Osteoblast (primary cell): ENCODE data around the gene PCDH17. TPM values are rescaled to one million over a fixed set of nuclear protein-coding genes. Genes with fewer than 3 reads are reported as not detected.

ENCODE experiments used
- DNase-seq: peaks from one replicate; pipeline ENCODE4 v3.0.0; 2011; ENCODE audit warnings: low spot score, mixed read lengths; ENCODE audit not compliant: insufficient read length; ENCODE audit errors: missing footprints
- H2AFZ ChIP-seq: 2 replicates; pipeline ENCODE4 v1.6.0; 2011; ENCODE audit warnings: mild to moderate bottlenecking, low read length
- H3K27ac ChIP-seq: 2 replicates; pipeline ENCODE4 v1.5.1; 2011; ENCODE audit warnings: mild to moderate bottlenecking, low read depth, low read length, moderate library complexity
- H3K27me3 ChIP-seq: 2 replicates; pipeline ENCODE4 v1.6.0; 2012; ENCODE audit warnings: mild to moderate bottlenecking, control low read depth, inconsistent platforms, low read length, moderate library complexity; ENCODE audit not compliant: insufficient read depth
- H3K36me3 ChIP-seq: 2 replicates; pipeline ENCODE4 v1.5.1; 2011; ENCODE audit warnings: mild to moderate bottlenecking, low read length, control low read depth, moderate library complexity; ENCODE audit not compliant: insufficient read depth
- H3K4me1 ChIP-seq: 2 replicates; pipeline ENCODE4 v1.5.1; 2011; ENCODE audit warnings: mild to moderate bottlenecking, low read length, control low read depth, moderate library complexity; ENCODE audit not compliant: insufficient read depth
- H3K4me2 ChIP-seq: 2 replicates; pipeline ENCODE4 v1.6.0; 2011; ENCODE audit warnings: mild to moderate bottlenecking, low read length; ENCODE audit not compliant: insufficient read depth
- H3K4me3 ChIP-seq: fragments of 200-600 bp; sonication (generic); 3 replicates; pipeline ENCODE4 v1.5.1; 2012; ENCODE audit warnings: mild to moderate bottlenecking, low read length, inconsistent platforms; ENCODE audit not compliant: insufficient read depth
- H3K79me2 ChIP-seq: 2 replicates; pipeline ENCODE4 v1.6.0; 2012; ENCODE audit warnings: mild to moderate bottlenecking, low read length, control low read depth, inconsistent platforms; ENCODE audit not compliant: insufficient read depth
- H3K9me3 ChIP-seq: 2 replicates; pipeline ENCODE4 v1.5.1; 2011; ENCODE audit warnings: low read depth, low read length, control low read depth
- H4K20me1 ChIP-seq: 2 replicates; pipeline ENCODE4 v1.6.0; 2012; ENCODE audit warnings: mild to moderate bottlenecking, low read length, control low read depth; ENCODE audit not compliant: insufficient read depth
- CTCF ChIP-seq: IDR thresholded peaks from 2 replicates; pipeline ENCODE4 v1.5.1; 2011; ENCODE audit warnings: mild to moderate bottlenecking, low read depth, low read length, moderate library complexity; ENCODE audit errors: extremely low read depth
- total RNA-seq: library from RNA; depleted of rRNA; stranded (reverse); fragments of >200 nt; gene quantifications from 2 replicates; pipeline ENCODE4 v1.2.3, GENCODE V29; 2012

PCDH17 gene
- total RNA-seq, 1 donor: under 0.01 TPM

GRCh38 chr13:57725480-57725879 is 93.9 kb downstream of the PCDH17 start:
- Histone ChIP-seq H4K20me1 (no peaks in the 10 kb centered on the region), H3K27ac (no peak overlapping the region), H2AFZ (no peak overlapping the region), H3K4me1 (no peaks in the 10 kb centered on the region), H3K27me3 (no peaks in the 10 kb centered on the region), H3K9me3 (peaks cover 4% of the 10 kb centered on the region), H3K4me3 (no peak overlapping the region), H3K36me3 (no peaks in the 10 kb centered on the region), H3K4me2 (no peak overlapping the region), H3K79me2 (no peaks in the 10 kb centered on the region)
- no peak for DNase-seq
- no peak for TF ChIP-seq CTCF

GRCh38 chr13:57726981-57727380 is 95.4 kb downstream of the PCDH17 start:
- Histone ChIP-seq H4K20me1 (no peaks in the 10 kb centered on the region), H3K9me3 (peaks cover 4% of the 10 kb centered on the region), H3K79me2 (no peaks in the 10 kb centered on the region), H2AFZ (no peak overlapping the region), H3K4me2 (no peak overlapping the region), H3K36me3 (no peaks in the 10 kb centered on the region), H3K27me3 (no peaks in the 10 kb centered on the region), H3K27ac (no peak overlapping the region), H3K4me3 (no peak overlapping the region), H3K4me1 (no peaks in the 10 kb centered on the region)
- TF ChIP-seq CTCF: no peak
- no peak for DNase-seq

DNA sequence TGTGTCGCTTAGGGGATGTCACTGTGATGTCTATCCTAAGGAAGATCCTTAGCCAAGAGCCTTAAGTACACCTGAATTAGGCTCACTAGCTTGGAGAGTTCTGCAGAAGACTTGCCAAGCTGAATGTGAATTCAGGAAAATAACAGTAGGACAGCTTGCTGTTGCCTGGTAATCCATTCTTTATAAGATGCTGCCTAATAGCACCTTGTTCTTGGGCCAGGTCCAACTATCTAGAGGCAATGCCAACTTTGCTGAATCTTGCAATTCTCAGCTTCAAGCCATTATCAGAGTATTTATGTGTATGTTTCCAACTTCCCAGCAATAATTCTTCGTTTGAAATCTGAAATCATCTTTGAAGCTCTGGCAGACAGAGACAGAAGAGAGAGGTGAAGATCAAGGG is 102.8 kb downstream of the PCDH17 start:
- H3K9me3 ChIP-seq: peaks cover 1% of the 10 kb centered on the region
- no peak overlapping the region for H3K4me2 ChIP-seq
- no peaks in the 10 kb centered on the region for H3K79me2 ChIP-seq
- H3K4me1 ChIP-seq: no peaks in the 10 kb centered on the region
- TF ChIP-seq CTCF: no peak
- no peak overlapping the region for H3K27ac ChIP-seq
- DNase-seq: no peak
- no peak overlapping the region for H2AFZ ChIP-seq
- H3K36me3 ChIP-seq: no peaks in the 10 kb centered on the region
- no peaks in the 10 kb centered on the region for H3K27me3 ChIP-seq
- H3K4me3 ChIP-seq: no peak overlapping the region
- no peaks in the 10 kb centered on the region for H4K20me1 ChIP-seq

GRCh38 chr13:57739089-57739488 is 107.5 kb downstream of the PCDH17 start:
- no peak overlapping the region for H3K4me2 ChIP-seq
- H3K27me3 ChIP-seq: no peaks in the 10 kb centered on the region
- TF ChIP-seq CTCF: no peak

More at GRCh38 chr13:57739089-57739488, 107.5 kb downstream of the PCDH17 start:
- H3K9me3 ChIP-seq: peaks cover 2% of the 10 kb centered on the region
- no peaks in the 10 kb centered on the region for H3K4me1 ChIP-seq
- H3K27ac ChIP-seq: no peak overlapping the region
- H3K36me3 ChIP-seq: no peaks in the 10 kb centered on the region
- no peak overlapping the region for H2AFZ ChIP-seq
- H3K4me3 ChIP-seq: no peak overlapping the region
- DNase-seq: no peak
- H4K20me1 ChIP-seq: no peaks in the 10 kb centered on the region
- H3K79me2 ChIP-seq: no peaks in the 10 kb centered on the region
